GM21717 (cell line): ENCODE measurements around the gene AP2A2.

Source experiments
- ATAC-seq: cut with Tn5 transposase; IDR thresholded peaks from one replicate; pipeline ENCODE4 v1.9.1; 2021; ENCODE audit warnings: mild to moderate bottlenecking, moderate library complexity; ENCODE audit not compliant: unreplicated experiment

AP2A2 gene

DNA sequence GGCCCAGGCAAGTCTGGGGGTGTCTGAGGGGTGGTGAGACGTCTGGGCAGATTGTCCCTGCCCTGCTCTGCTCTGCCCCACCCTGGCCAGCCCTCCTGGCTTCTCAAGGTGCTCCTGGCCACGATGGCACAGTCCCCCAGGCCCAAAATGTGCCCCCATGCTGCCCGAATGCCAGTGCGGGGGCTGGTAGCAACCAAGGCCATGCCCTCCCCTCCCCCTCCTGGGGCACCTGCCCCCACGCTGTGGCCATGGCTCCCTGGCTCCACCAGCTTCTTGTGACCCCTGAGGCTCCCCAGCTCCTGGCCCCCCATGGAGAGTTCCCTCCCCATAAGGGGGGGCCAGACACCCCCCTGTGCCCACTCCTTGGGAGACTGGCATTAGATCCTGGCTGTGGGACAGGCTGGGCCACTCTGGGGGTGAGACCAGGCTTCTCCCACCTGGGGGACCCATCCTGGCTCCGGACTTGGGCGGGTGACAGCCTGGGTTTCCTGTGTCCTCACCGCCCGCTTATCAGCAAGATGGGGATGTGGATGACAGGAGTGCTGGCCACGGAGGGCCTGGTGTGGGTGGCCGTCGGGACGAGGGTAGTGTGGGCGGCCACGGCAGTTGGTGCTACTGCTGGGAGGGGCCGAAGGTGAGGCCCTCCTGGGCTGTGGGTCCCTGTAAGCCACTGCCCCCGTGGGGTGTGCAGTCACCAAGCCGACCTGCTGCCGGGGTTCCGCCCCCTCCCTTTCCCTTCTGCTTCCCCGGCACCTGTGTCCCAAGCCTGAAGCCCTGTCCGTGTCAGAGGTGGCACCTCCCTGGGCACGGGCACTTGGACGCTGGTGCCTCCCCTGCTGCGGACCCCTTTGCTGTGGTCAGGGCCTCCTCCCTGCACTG is 126.7 kb downstream of the AP2A2 start:
- ATAC-seq: no peak

GRCh38 chr11:1053121-1053901 is 127.6 kb downstream of the AP2A2 start:
- ATAC-seq: no peak

GRCh38 chr11:1054143-1055108 is 128.8 kb downstream of the AP2A2 start:
- ATAC-seq: no peak

- ATAC-seq: no peak
These were observed 129.5 kb downstream of the AP2A2 start for GRCh38 chr11:1055109-1055703.

DNA sequence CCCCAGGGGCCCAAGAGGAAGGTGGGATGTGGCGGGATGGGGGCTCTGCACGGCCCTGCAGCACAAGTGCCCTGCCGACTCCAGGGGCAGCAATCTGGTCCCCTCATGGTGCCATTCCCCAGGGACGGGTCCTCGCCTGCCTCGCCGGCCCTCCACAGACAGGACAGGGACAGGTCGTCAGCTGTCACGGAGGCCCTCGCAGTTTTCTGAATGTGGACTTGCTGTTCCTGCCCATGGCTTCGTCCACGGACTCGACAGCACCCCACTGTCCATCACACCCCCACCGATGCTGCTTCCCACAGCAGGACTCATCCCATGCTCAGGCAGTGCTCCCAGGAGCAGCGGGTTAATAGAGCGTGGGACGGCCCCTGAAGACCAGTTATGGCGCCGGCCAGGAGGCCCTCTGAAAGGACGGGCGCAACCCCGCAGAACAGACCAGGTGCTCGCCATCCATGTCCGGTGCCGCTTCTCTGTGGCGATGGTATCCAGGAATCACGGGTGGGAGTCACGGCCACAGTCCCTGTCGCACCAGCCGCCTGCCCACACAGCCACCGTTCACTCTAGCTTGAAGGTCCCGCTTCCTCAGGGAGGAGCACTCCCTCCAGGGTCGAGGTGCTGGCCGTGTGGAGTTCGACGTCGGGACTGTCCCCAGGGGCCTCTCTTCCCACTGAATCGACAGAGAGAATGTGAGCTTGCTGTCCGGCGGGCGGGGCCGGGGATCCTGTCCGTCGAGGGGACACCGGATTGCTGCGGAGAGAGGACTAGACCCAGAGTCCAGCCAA is 130.5 kb downstream of the AP2A2 start:
- no peak for ATAC-seq

DNA sequence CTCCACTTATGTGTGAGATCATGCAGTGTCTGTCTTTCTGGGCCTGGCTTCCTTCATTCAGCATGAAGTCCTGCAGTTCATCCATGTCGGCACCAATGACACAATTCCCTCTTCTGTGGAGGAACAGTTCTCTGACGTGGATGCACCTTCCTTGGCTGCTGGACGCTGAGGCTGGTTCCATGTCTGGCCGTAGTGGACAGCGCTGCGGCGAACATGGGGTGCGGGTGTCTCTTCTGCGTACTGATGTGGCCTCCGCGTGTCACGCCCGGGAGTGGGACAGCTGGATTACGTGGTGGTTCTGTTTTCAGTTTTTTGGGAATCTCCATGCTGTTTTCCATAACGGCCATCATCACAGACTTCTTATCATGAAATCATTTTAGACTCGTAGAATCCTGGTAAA is 132.1 kb downstream of the AP2A2 start:
- ATAC-seq: no peak

GRCh38 chr11:1059759-1060158 is 134.1 kb downstream of the AP2A2 start:
- no peak for ATAC-seq

- ATAC-seq: no peak
These were observed 134.7 kb downstream of the AP2A2 start for GRCh38 chr11:1060410-1060809.

DNA sequence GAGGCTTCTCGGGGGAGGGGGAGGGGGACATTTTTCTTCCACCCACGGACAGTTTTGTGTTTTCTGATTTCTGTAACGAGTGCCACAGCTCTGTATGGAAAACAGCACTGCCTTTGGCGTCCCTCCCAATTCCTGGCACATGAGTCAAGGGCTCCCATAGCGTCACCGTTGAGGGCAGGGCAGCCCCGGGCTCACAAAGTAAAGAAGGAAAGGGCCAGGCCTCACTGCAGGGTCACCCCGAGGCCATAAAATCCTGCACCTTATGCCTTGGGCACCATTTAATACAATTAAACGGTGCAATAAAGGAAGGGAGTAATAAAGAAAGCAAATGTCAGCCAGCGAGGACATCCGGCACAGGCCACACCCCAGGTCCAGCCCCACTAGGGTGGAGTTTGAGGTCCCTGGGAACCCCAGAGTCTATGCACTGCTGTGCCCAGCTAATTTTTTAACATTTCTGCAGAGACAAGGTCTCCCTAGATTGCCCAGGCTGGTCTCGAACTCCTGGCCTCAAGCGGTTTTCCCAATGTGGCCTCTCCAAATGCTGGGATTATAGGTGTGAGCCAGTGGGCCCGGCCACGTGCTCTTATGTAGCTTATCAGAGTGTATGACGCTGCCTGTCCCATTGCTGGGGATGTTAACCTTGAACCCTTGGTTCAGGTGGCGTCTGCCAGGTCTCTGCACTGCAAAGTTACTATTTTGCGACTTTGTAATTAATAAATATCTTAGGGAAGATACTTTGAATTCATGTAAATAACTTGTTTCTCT is 135.4 kb downstream of the AP2A2 start:
- ATAC-seq: no peak
